ENCODE measurements around the gene SCP2. TPM values are rescaled to one million over a fixed set of nuclear protein-coding genes. Genes with fewer than 3 reads are reported as not detected.

Gene SCP2
- total RNA-seq, 1 donor from 2014 or later = 61.9 TPM

GRCh38 chr1:53093451-53093754 lies 166.3 kb downstream of the SCP2 start:
- H3K9me3 ChIP-seq = no peaks in the 10 kb centered on the region
- intact Hi-C loops (cut with DNase I) = no loop called here
- no peaks in the 10 kb centered on the region for H3K4me1 ChIP-seq
- no peak overlapping the region for H3K4me3 ChIP-seq
- no peaks in the 10 kb centered on the region for H3K36me3 ChIP-seq
- DNase-seq (ENCODE audit: extremely low spot score in 2 of 2) = no peak
- H3K27ac ChIP-seq = no peak overlapping the region
- no peak for TF ChIP-seq CTCF (IDR thresholded peaks at IDR 0.05)
- TF ChIP-seq POLR2AphosphoS5 (IDR thresholded peaks at IDR 0.05; ENCODE audit: insufficient read depth in 1 of 2, low read depth in 1 of 2) = no peak
- TF ChIP-seq POLR2A (IDR thresholded peaks at IDR 0.05) = no peak
- H3K27me3 ChIP-seq = no peaks in the 10 kb centered on the region

GRCh38 chr1:53093778-53094532 lies 166.9 kb downstream of the SCP2 start:
- H3K36me3 ChIP-seq = no peaks in the 10 kb centered on the region
- intact Hi-C loops (cut with DNase I) = no loop called here
- TF ChIP-seq CTCF (IDR thresholded peaks at IDR 0.05) (no peak), POLR2A (IDR thresholded peaks at IDR 0.05) (no peak), POLR2AphosphoS5 (IDR thresholded peaks at IDR 0.05; ENCODE audit: insufficient read depth in 1 of 2, low read depth in 1 of 2) (no peak)
- no peaks in the 10 kb centered on the region for H3K27me3 ChIP-seq
- H3K27ac ChIP-seq = no peak overlapping the region
- H3K4me3 ChIP-seq = no peak overlapping the region
- H3K9me3 ChIP-seq = no peaks in the 10 kb centered on the region
- no peak for DNase-seq (ENCODE audit: extremely low spot score in 2 of 2)
- no peaks in the 10 kb centered on the region for H3K4me1 ChIP-seq

GRCh38 chr1:53094533-53094919 lies 167.4 kb downstream of the SCP2 start:
- Histone ChIP-seq H3K4me3 (no peak overlapping the region), H3K27ac (no peak overlapping the region), H3K36me3 (no peaks in the 10 kb centered on the region), H3K9me3 (no peaks in the 10 kb centered on the region), H3K4me1 (no peaks in the 10 kb centered on the region), H3K27me3 (no peaks in the 10 kb centered on the region)
- DNase-seq (ENCODE audit: extremely low spot score in 2 of 2) = no peak
- TF ChIP-seq POLR2A (IDR thresholded peaks at IDR 0.05) = no peak
- no peak for TF ChIP-seq CTCF (IDR thresholded peaks at IDR 0.05)
- TF ChIP-seq POLR2AphosphoS5 (IDR thresholded peaks at IDR 0.05; ENCODE audit: insufficient read depth in 1 of 2, low read depth in 1 of 2) = no peak
- intact Hi-C loops (cut with DNase I) = no loop called here

MicroRNAs within 50 kb of the gene (microRNA counts, 767-probe panel; counts per million panel counts)
- microRNA hsa-miR-1273f (238 to 261 counts per million in 2 donors), microRNA hsa-miR-1273g-5p (238 to 261 counts per million in 2 donors)

Small RNA genes lying within 50 kb of the gene (microRNA-seq; reads per million reads assigned to microRNA genes)
- gene MIR1273F (ENCODE audit: borderline number of aligned reads, borderline replicate concordance) = not detected
- gene MIR1273G (ENCODE audit: borderline number of aligned reads, borderline replicate concordance) = not detected
- gene MIR5095 (ENCODE audit: borderline number of aligned reads, borderline replicate concordance) = not detected

Small RNA genes lying within 50 kb of the gene (small RNA-seq; reads per million reads assigned to genes)
- gene AC099677.1 (not detected), gene AC099677.2 (not detected), gene HIGD1AP11 (not detected), gene MIR1273F (not detected), gene MIR1273G (not detected), gene MIR5095 (not detected)

Other genes with a start within 250 kb of the SCP2 start
- 9.8 TPM for gene COA7, start 228.9 kb upstream of the SCP2 start, total RNA-seq
- 30.4 TPM for gene ZYG11B, start 200.8 kb upstream of the SCP2 start, total RNA-seq
- 0.74 TPM for gene ZYG11A, start 84.5 kb upstream of the SCP2 start, total RNA-seq
- gene ECHDC2, start 5.5 kb upstream of the SCP2 start, total RNA-seq = 90.8 TPM
- gene PODN, start 134.9 kb downstream of the SCP2 start, total RNA-seq = 207 TPM
- gene SLC1A7, start 215.4 kb downstream of the SCP2 start, total RNA-seq = not detected